ENCODE data around the gene SYT1.

The SYT1 gene

DNA sequence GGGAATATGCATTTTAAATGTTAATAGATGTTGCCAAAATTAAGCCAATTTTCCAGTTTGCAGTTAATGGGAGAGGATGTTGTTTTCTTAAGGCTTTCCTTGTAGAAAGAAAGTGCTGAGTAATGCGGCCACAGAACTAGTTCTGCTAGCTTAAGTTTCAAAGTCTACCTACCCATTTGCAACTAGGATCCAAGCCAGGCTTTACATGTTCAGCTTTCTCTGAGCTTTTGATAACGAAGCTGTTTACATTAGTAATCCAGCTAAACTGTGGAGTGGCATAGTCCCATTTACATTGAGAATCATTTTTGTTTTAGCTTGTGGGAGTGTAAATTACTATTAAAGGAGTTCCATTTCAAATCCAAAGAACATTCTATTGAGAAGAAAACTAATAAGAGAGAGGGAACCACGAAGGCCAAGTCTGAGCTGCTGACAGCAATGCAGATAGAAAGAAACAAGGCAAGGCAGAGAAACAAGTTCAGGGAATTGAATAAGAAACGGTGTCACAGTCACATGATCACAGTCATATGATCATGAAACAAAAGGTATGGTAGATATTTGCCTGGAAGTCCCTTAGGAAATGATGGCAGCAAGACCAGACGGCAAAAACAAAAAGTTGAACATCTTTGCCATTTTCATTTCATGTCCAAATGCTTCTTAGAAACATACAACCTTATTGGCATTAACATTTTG lies 551.3 kb downstream of the SYT1 start:
- whole genome bisulfite sequencing: 44% methylated on average over 3 of the region's 5 CpGs
- Histone ChIP-seq H3K4me3 (ENCODE audit: insufficient read depth in 1 of 2, low read depth in 1 of 2, low read length in 2 of 2) (no peak overlapping the region), H3K9ac (ENCODE audit: low read length) (no peak overlapping the region)

DNA sequence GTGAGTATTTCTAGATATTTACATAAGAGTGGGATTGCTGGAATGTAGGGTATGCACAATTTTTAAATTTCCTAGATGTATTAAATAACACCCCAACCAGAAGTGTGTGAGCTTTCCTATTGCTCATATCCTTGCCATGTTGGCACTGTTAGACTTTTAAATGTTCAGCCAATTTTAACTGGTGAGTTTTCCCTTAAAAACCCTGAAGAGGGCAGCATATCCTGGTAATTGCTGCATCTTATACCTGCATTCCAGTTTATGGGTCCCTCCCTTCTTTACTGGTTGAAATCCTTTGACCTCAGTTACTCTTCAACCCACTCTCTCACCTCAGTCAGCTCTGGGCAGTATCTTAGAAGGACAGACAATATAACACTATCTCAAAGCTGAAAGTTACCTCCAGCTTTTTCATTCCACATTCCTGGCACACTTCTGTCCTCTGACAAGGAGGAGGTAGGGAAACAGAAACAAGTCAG lies 555.6 kb downstream of the SYT1 start:
- Histone ChIP-seq H3K27me3 (ENCODE audit: control insufficient read depth in 1 of 2, insufficient read depth in 1 of 2, low read length in 2 of 2) (no peaks in the 10 kb centered on the region), H3K23ac (ENCODE audit: low read length in 2 of 2) (no peak overlapping the region), H3K14ac (ENCODE audit: low read length in 2 of 2) (no peak overlapping the region), H3K9me3 (ENCODE audit: control insufficient read depth, low read length) (no peaks in the 10 kb centered on the region), H3K79me1 (replicated peaks; ENCODE audit: low read length, poor library complexity, severe bottlenecking) (no peaks in the 10 kb centered on the region), H2BK120ac (ENCODE audit: low read depth, low read length) (no peak overlapping the region), H2AK5ac (ENCODE audit: low read length, severe bottlenecking) (no peak overlapping the region), H4K8ac (ENCODE audit: low read length) (no peak overlapping the region), H3K27ac (ENCODE audit: low read length, poor library complexity, severe bottlenecking) (peak overlapping the region; percentile 95), H2BK5ac (ENCODE audit: low read depth, low read length, poor library complexity, severe bottlenecking) (no peak overlapping the region), H3K9ac (ENCODE audit: low read length) (peak overlapping the region; percentile 82), H3K4me2 (ENCODE audit: low read length, poor library complexity, severe bottlenecking) (peak overlapping the region; percentile 21), H4K91ac (ENCODE audit: low read length) (no peak overlapping the region), H2AFZ (ENCODE audit: low read depth, low read length) (no peak overlapping the region), H3K18ac (ENCODE audit: low read depth in 1 of 2, low read length in 2 of 2) (no peak overlapping the region), H2BK15ac (ENCODE audit: low read depth, poor library complexity, severe bottlenecking) (no peak overlapping the region), H3K36me3 (ENCODE audit: control insufficient read depth in 1 of 2, insufficient read depth in 2 of 2, low read depth in 1 of 2, low read length in 2 of 2) (no peaks in the 10 kb centered on the region), H2BK12ac (ENCODE audit: low read length in 2 of 2) (peak overlapping the region in 1 of 2 experiments; percentile 63), H3K4me3 (ENCODE audit: insufficient read depth in 1 of 2, low read depth in 1 of 2, low read length in 2 of 2) (no peak overlapping the region), H3K4ac (ENCODE audit: low read depth in 1 of 2, low read length in 2 of 2) (peak overlapping the region in 1 of 2 experiments; percentile 4), H3K4me1 (ENCODE audit: control insufficient read depth, insufficient read depth, low read depth, low read length) (peaks cover 1% of the 10 kb centered on the region)
- peak; percentile 81 for DNase-seq

More for the DNA sequence above, 551.3 kb downstream of the SYT1 start:
- H4K91ac ChIP-seq (ENCODE audit: low read length): no peak overlapping the region
- H3K4ac ChIP-seq (ENCODE audit: low read depth in 1 of 2, low read length in 2 of 2): no peak overlapping the region
- no peaks in the 10 kb centered on the region for H3K36me3 ChIP-seq (ENCODE audit: control insufficient read depth in 1 of 2, insufficient read depth in 2 of 2, low read depth in 1 of 2, low read length in 2 of 2)
- H2BK120ac ChIP-seq (ENCODE audit: low read depth, low read length): no peak overlapping the region
- no peak overlapping the region for H2BK12ac ChIP-seq (ENCODE audit: low read length in 2 of 2)
- H2BK15ac ChIP-seq (ENCODE audit: low read depth, poor library complexity, severe bottlenecking): no peak overlapping the region
- no peak overlapping the region for H3K4me2 ChIP-seq (ENCODE audit: low read length, poor library complexity, severe bottlenecking)
- no peak overlapping the region for H4K8ac ChIP-seq (ENCODE audit: low read length)
- peak; percentile 35 for DNase-seq
- peaks cover 2% of the 10 kb centered on the region for H3K79me1 ChIP-seq (replicated peaks; ENCODE audit: low read length, poor library complexity, severe bottlenecking)
- H3K27ac ChIP-seq (ENCODE audit: low read length, poor library complexity, severe bottlenecking): peak overlapping the region; percentile 39
- H2AK5ac ChIP-seq (ENCODE audit: low read length, severe bottlenecking): peak overlapping the region; percentile 8
- peaks cover 4% of the 10 kb centered on the region for H3K4me1 ChIP-seq (ENCODE audit: control insufficient read depth, insufficient read depth, low read depth, low read length)
- no peaks in the 10 kb centered on the region for H3K27me3 ChIP-seq (ENCODE audit: control insufficient read depth in 1 of 2, insufficient read depth in 1 of 2, low read length in 2 of 2)
- no peak overlapping the region for H3K23ac ChIP-seq (ENCODE audit: low read length in 2 of 2)
- H3K14ac ChIP-seq (ENCODE audit: low read length in 2 of 2): no peak overlapping the region
- no peaks in the 10 kb centered on the region for H3K9me3 ChIP-seq (ENCODE audit: control insufficient read depth, low read length)
- no peak overlapping the region for H3K18ac ChIP-seq (ENCODE audit: low read depth in 1 of 2, low read length in 2 of 2)
- no peak overlapping the region for H2AFZ ChIP-seq (ENCODE audit: low read depth, low read length)
- no peak overlapping the region for H2BK5ac ChIP-seq (ENCODE audit: low read depth, low read length, poor library complexity, severe bottlenecking)

DNA sequence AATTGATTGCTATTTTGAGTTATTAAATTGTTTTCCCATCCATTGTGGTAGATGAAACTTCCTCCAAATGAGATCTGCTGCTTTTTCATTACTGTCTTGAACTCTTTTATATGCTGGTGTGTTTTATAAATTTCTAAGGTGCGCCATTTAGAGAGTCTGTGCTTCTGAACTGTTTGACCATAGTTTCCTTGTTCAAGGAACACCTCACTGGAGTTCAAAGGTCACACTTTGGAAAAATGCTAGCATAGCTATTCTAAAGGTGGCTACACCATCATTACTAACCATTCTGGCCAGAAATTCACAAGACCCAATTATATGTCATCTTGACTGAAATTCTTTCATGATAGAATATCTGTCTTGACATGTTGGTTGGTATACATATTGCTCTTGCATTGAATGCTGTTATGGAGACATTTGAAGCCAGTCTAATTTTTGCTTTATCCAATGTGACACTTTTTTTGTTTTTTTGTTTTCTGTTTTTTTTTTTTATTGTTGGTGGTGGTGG lies 556.7 kb downstream of the SYT1 start:
- H2AK5ac ChIP-seq (ENCODE audit: low read length, severe bottlenecking): peak overlapping the region; percentile 69
- H3K9ac ChIP-seq (ENCODE audit: low read length): no peak overlapping the region
- H4K8ac ChIP-seq (ENCODE audit: low read length): no peak overlapping the region
- no peak overlapping the region for H3K18ac ChIP-seq (ENCODE audit: low read depth in 1 of 2, low read length in 2 of 2)
- H4K91ac ChIP-seq (ENCODE audit: low read length): no peak overlapping the region
- no peak overlapping the region for H2BK120ac ChIP-seq (ENCODE audit: low read depth, low read length)
- no peaks in the 10 kb centered on the region for H3K79me1 ChIP-seq (replicated peaks; ENCODE audit: low read length, poor library complexity, severe bottlenecking)
- no peak overlapping the region for H3K14ac ChIP-seq (ENCODE audit: low read length in 2 of 2)
- H3K4me1 ChIP-seq (ENCODE audit: control insufficient read depth, insufficient read depth, low read depth, low read length): peaks cover 1% of the 10 kb centered on the region
- WGBS: 100% methylated on average over 1 of the region's 1 CpG
- no peak overlapping the region for H3K4me3 ChIP-seq (ENCODE audit: insufficient read depth in 1 of 2, low read depth in 1 of 2, low read length in 2 of 2)
- DNase-seq: no peak
- no peak overlapping the region for H3K23ac ChIP-seq (ENCODE audit: low read length in 2 of 2)
- H3K27me3 ChIP-seq (ENCODE audit: control insufficient read depth in 1 of 2, insufficient read depth in 1 of 2, low read length in 2 of 2): no peaks in the 10 kb centered on the region
- no peak overlapping the region for H2BK12ac ChIP-seq (ENCODE audit: low read length in 2 of 2)
- H3K9me3 ChIP-seq (ENCODE audit: control insufficient read depth, low read length): no peaks in the 10 kb centered on the region
- H2BK15ac ChIP-seq (ENCODE audit: low read depth, poor library complexity, severe bottlenecking): no peak overlapping the region
- H2BK5ac ChIP-seq (ENCODE audit: low read depth, low read length, poor library complexity, severe bottlenecking): no peak overlapping the region
- peak overlapping the region; percentile 87 for H3K27ac ChIP-seq (ENCODE audit: low read length, poor library complexity, severe bottlenecking)
- H3K4me2 ChIP-seq (ENCODE audit: low read length, poor library complexity, severe bottlenecking): no peak overlapping the region
- H2AFZ ChIP-seq (ENCODE audit: low read depth, low read length): no peak overlapping the region
- H3K4ac ChIP-seq (ENCODE audit: low read depth in 1 of 2, low read length in 2 of 2): no peak overlapping the region
- H3K36me3 ChIP-seq (ENCODE audit: control insufficient read depth in 1 of 2, insufficient read depth in 2 of 2, low read depth in 1 of 2, low read length in 2 of 2): no peaks in the 10 kb centered on the region

DNA sequence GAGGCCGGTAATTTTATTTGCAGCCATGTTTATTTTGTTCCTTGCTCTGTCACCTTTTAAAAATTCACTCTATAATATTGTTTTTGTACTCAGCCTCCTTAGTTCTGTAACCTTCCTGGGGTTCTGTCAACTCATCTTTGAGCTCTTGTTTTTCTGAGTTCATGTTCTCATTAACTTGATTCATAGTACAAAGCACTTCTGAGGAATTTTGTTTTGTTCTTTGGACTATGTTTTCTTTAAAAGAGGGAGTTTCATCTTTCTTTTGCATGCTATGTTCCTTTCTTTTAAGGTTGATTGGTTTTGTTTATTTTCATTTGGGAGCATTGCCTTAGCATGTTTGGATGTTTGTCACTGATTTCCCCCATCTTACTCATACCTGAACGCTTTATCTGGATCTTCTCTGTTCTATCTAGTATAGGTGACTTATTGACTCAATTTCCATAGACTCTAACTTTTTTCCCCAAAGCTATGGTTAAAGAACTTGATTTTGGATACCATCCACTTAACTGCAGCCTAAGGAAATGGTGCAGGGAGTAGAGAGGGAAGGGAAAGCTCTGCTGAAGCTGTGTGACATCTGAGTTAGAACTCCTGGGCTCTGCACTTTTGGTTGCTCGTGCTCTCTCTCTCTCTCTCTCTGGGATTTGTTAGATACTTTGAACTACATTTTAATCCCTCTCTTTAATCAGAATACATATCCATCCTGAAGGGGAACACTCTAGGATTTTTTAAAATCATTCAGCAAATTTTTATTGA lies 557.7 kb downstream of the SYT1 start:
- Histone ChIP-seq H3K27ac (ENCODE audit: low read length, poor library complexity, severe bottlenecking) (peak overlapping the region; percentile 74), H2BK120ac (ENCODE audit: low read depth, low read length) (peak overlapping the region; percentile 69), H3K27me3 (ENCODE audit: control insufficient read depth in 1 of 2, insufficient read depth in 1 of 2, low read length in 2 of 2) (no peaks in the 10 kb centered on the region), H3K18ac (ENCODE audit: low read depth in 1 of 2, low read length in 2 of 2) (no peak overlapping the region), H2AFZ (ENCODE audit: low read depth, low read length) (no peak overlapping the region), H3K9ac (ENCODE audit: low read length) (peak overlapping the region; percentile 31), H4K91ac (ENCODE audit: low read length) (no peak overlapping the region), H3K23ac (ENCODE audit: low read length in 2 of 2) (no peak overlapping the region), H3K14ac (ENCODE audit: low read length in 2 of 2) (no peak overlapping the region), H3K4ac (ENCODE audit: low read depth in 1 of 2, low read length in 2 of 2) (no peak overlapping the region), H4K8ac (ENCODE audit: low read length) (no peak overlapping the region), H2BK15ac (ENCODE audit: low read depth, poor library complexity, severe bottlenecking) (no peak overlapping the region), H3K36me3 (ENCODE audit: control insufficient read depth in 1 of 2, insufficient read depth in 2 of 2, low read depth in 1 of 2, low read length in 2 of 2) (no peaks in the 10 kb centered on the region), H2BK12ac (ENCODE audit: low read length in 2 of 2) (no peak overlapping the region), H3K4me2 (ENCODE audit: low read length, poor library complexity, severe bottlenecking) (no peak overlapping the region), H2AK5ac (ENCODE audit: low read length, severe bottlenecking) (no peak overlapping the region), H3K4me1 (ENCODE audit: control insufficient read depth, insufficient read depth, low read depth, low read length) (peaks cover 1% of the 10 kb centered on the region), H2BK5ac (ENCODE audit: low read depth, low read length, poor library complexity, severe bottlenecking) (no peak overlapping the region), H3K79me1 (replicated peaks; ENCODE audit: low read length, poor library complexity, severe bottlenecking) (no peaks in the 10 kb centered on the region), H3K4me3 (ENCODE audit: insufficient read depth in 1 of 2, low read depth in 1 of 2, low read length in 2 of 2) (no peak overlapping the region), H3K9me3 (ENCODE audit: control insufficient read depth, low read length) (no peaks in the 10 kb centered on the region)
- DNase-seq: no peak
- 54% methylated on average over 2 of the region's 3 CpGs for WGBS
